Sigmoid colon (tissue), 7 donors: Measurements from ENCODE around the gene SCAPER. TPM values are rescaled to one million over a fixed set of nuclear protein-coding genes. Genes with fewer than 3 reads are reported as not detected.
"Not testable (repeated sequence)": the region's sequence is repeated elsewhere in the genome, so short reads cannot be mapped to it uniquely, and the experiment has no call there.

Experiments used
- DNase-seq: peaks from one replicate; pipeline ENCODE4 v3.0.0-alpha.2; 2019
- H3K27ac ChIP-seq, 4 donors: fragments of 200-600 bp; sonication (generic); one replicate each; pipeline ENCODE4 v1.5.1; 2016 to 2019; ENCODE audit warnings: mild to moderate bottlenecking in 1 of 4
- H3K27me3 ChIP-seq, 3 donors: fragments of 200-600 bp; sonication (generic); one replicate each; pipeline ENCODE4 v1.5.1; 2019; ENCODE audit warnings: mild to moderate bottlenecking in 1 of 3
- H3K36me3 ChIP-seq, 4 donors: fragments of 200-600 bp; sonication (generic); one replicate each; pipeline ENCODE4 v1.5.1; 2016 to 2019
- H3K4me1 ChIP-seq, 4 donors: fragments of 200-600 bp; sonication (generic); one replicate each; pipeline ENCODE4 v1.5.1; 2017 to 2019
- H3K4me3 ChIP-seq, 4 donors: fragments of 200-600 bp; sonication (generic); one replicate each; pipeline ENCODE4 v1.5.1; 2017 to 2019; ENCODE audit warnings: mild to moderate bottlenecking in 2 of 4, moderate library complexity in 1 of 4
- H3K9me3 ChIP-seq, 4 donors: fragments of 200-600 bp in 3 of 4; sonication (generic) in 3 of 4; one replicate each; pipeline versions ENCODE4 v1.5.1 to v1.6.1; 2013 to 2019
- CTCF ChIP-seq, 4 experiments: fragments of 450-650 bp in 3 of 4; fragments of 200-600 bp in 1 of 4; IDR thresholded peaks; one replicate each; pipeline ENCODE4 v1.5.1; 2016 to 2019; ENCODE audit warnings: antibody characterized with exemption in 4 of 4, mild to moderate bottlenecking in 3 of 4, moderate library complexity in 2 of 4
- EP300 ChIP-seq, 4 donors: sonication (generic); formaldehyde crosslinking; IDR thresholded peaks; one replicate each; pipeline ENCODE4 v1.6.1; 2017; ENCODE audit warnings: antibody characterized with exemption in 4 of 4
- POLR2A ChIP-seq, 2 donors: fragments of 450-650 bp; IDR thresholded peaks; one replicate each; pipeline ENCODE4 v1.6.1; 2016; ENCODE audit warnings: antibody characterized with exemption in 2 of 2, mild to moderate bottlenecking in 2 of 2, moderate library complexity in 2 of 2
- POLR2AphosphoS5 ChIP-seq, 4 donors: sonication (generic); formaldehyde crosslinking; IDR thresholded peaks; one replicate each; pipeline ENCODE4 v1.6.1; 2017; ENCODE audit warnings: antibody characterized with exemption in 4 of 4
- WGBS, 2 donors: extraction: QIAGEN DNeasy Blood & Tissue Kit; methylation state at CpG; one replicate each; pipeline ENCODE4 v1.1.7; 2013; 5-methylcytosine and 5-hydroxymethylcytosine counted together
- intact Hi-C: fragments of 100-400 bp; cut with DNase I; formaldehyde crosslinking; loops from one replicate; pipeline ENCODE4 v1.15.1; 2023
- polyA plus RNA-seq, 3 donors: library from polyadenylated mRNA; stranded (reverse); fragments of 200-250 nt; gene quantifications; one replicate each; pipeline ENCODE4 v1.2.3, GENCODE V29; 2013
- total RNA-seq, 4 donors: library from RNA; depleted of rRNA; stranded (reverse); fragments of >200 nt; gene quantifications; one replicate each; pipeline ENCODE4 v1.1.0, GENCODE V29; 2016
- donor health status: healthy with polysubstance abuse.
- donor health status: Bipolar disorder and iron deficiency.
- donor health status: healthy.

Gene SCAPER
- total and polyA plus RNA-seq, 7 donors, result 5.3 to 40.7 (median 22.5) TPM

GRCh38 chr15:76711351-76711827 is 193.8 kb downstream of the SCAPER start:
- Histone ChIP-seq H3K9me3 (no peaks in the 10 kb centered on the region), H3K27me3 (no peaks in the 10 kb centered on the region), H3K4me3 (no peak overlapping the region), H3K36me3 (peaks cover 0 to 11% (median 0%) of the 10 kb centered on the region in 4 donors), H3K27ac (no peak overlapping the region), H3K4me1 (no peaks in the 10 kb centered on the region)
- DNase-seq, result no peak
- 54 to 91% methylated on average over 2 of the region's 2 CpGs for WGBS, 2 donors
- intact Hi-C loops, result no loop called here
- TF ChIP-seq CTCF (IDR thresholded peaks at IDR 0.05) (no peak), POLR2A (IDR thresholded peaks at IDR 0.05) (no peak), EP300 (IDR thresholded peaks at IDR 0.05) (no peak), POLR2AphosphoS5 (IDR thresholded peaks at IDR 0.05) (no peak)

- DNase-seq, H3K4me1 ChIP-seq, H3K4me3 ChIP-seq, intact Hi-C loops, H3K27ac ChIP-seq, H3K27me3 ChIP-seq, H3K9me3 ChIP-seq: not testable (repeated sequence)
- H3K36me3 ChIP-seq, result peaks cover 4 to 23% (median 10%) of the 10 kb centered on the region in 4 donors
- WGBS, 2 donors, result 84 to 98% methylated on average over 1 of the region's 1 CpG
Measured at GRCh38 chr15:76704032-76704431, 201.1 kb downstream of the SCAPER start.

- Histone ChIP-seq H3K27me3 (no peaks in the 10 kb centered on the region), H3K9me3 (no peaks in the 10 kb centered on the region), H3K4me1 (no peaks in the 10 kb centered on the region), H3K27ac (no peak overlapping the region), H3K36me3 (peaks cover 4 to 23% (median 10%) of the 10 kb centered on the region in 4 donors), H3K4me3 (no peak overlapping the region)
- intact Hi-C loops, result no loop called here
- no peak for TF ChIP-seq CTCF (IDR thresholded peaks at IDR 0.05)
- no peak for TF ChIP-seq POLR2A (IDR thresholded peaks at IDR 0.05)
- TF ChIP-seq POLR2AphosphoS5 (IDR thresholded peaks at IDR 0.05), result no peak
- no peak for TF ChIP-seq EP300 (IDR thresholded peaks at IDR 0.05)
- no peak for DNase-seq
Measured at GRCh38 chr15:76696840-76697239, 208.3 kb downstream of the SCAPER start.

- 95 to 98% methylated on average over 1 of the region's 1 CpG for WGBS, 2 donors
- H3K27ac ChIP-seq, intact Hi-C loops, H3K4me3 ChIP-seq, H3K27me3 ChIP-seq, H3K9me3 ChIP-seq, DNase-seq, H3K36me3 ChIP-seq, H3K4me1 ChIP-seq: not testable (repeated sequence)
Measured at GRCh38 chr15:76692546-76692945, 212.6 kb downstream of the SCAPER start.

GRCh38 chr15:76687592-76687991 is 217.5 kb downstream of the SCAPER start:
- DNase-seq, H3K36me3 ChIP-seq, H3K27ac ChIP-seq, H3K27me3 ChIP-seq, H3K4me3 ChIP-seq, H3K9me3 ChIP-seq, intact Hi-C loops, H3K4me1 ChIP-seq: not testable (repeated sequence)
- 94 to 96% methylated on average over 4 of the region's 4 CpGs for WGBS, 2 donors

- 98% methylated on average over 2 of the region's 2 CpGs for whole genome bisulfite sequencing, 2 donors
Measured at GRCh38 chr15:76684002-76684401, 221.1 kb downstream of the SCAPER start.

More at GRCh38 chr15:76684002-76684401, 221.1 kb downstream of the SCAPER start:
- H3K36me3 ChIP-seq, result no peaks in the 10 kb centered on the region
- H3K4me1 ChIP-seq, result no peaks in the 10 kb centered on the region
- no peaks in the 10 kb centered on the region for H3K9me3 ChIP-seq
- H3K4me3 ChIP-seq, result no peak overlapping the region
- DNase-seq, result no peak
- intact Hi-C loops, result no loop called here
- no peak overlapping the region for H3K27ac ChIP-seq
- H3K27me3 ChIP-seq, result no peaks in the 10 kb centered on the region
- TF ChIP-seq CTCF (IDR thresholded peaks at IDR 0.05), result no peak
- no peak for TF ChIP-seq POLR2AphosphoS5 (IDR thresholded peaks at IDR 0.05)
- TF ChIP-seq EP300 (IDR thresholded peaks at IDR 0.05), result no peak
- no peak for TF ChIP-seq POLR2A (IDR thresholded peaks at IDR 0.05)
